ENCODE data around the gene TAB2.

DNA sequence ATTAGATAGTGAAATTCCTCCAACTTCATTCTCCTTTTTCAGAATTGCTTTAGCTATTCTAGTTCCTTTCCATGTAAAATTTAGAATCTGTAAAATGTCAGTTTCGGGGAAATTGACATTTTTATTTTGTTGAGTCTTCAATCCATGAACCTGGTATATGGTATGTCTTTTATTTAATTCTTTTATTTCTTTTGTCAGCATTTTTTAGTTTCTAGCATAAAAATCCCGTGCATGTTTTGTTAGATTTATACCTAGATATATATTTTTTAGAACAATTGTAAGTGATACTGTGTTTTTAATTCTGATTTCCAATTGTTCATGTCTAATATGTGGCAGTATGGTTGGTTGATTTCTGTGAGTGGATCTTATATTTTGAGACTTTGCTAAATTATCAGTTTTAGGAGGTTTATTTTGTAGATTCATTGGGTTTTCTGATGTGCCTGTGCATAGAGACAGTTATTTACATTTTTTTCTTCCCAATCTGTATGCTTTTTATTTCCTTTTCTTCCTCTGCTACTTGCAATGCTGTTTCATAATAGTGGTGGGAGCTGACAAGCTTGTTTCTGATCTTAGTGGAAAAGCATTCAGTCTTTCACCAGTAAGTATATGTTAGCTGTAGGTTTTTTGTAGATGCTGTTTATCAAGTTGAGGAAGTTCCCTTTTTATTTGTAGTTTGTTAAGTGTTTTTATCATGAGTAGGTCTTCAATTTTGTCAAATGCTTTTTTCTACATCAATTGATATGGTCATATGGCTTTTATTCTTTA, 13.7 kb downstream of the TAB2 start:
- TF ChIP-seq EZH2phosphoT487 (IDR thresholded peaks at IDR 0.05; ENCODE audit: borderline replicate concordance, low read length): no peak
- TF ChIP-seq, protein P1, sequence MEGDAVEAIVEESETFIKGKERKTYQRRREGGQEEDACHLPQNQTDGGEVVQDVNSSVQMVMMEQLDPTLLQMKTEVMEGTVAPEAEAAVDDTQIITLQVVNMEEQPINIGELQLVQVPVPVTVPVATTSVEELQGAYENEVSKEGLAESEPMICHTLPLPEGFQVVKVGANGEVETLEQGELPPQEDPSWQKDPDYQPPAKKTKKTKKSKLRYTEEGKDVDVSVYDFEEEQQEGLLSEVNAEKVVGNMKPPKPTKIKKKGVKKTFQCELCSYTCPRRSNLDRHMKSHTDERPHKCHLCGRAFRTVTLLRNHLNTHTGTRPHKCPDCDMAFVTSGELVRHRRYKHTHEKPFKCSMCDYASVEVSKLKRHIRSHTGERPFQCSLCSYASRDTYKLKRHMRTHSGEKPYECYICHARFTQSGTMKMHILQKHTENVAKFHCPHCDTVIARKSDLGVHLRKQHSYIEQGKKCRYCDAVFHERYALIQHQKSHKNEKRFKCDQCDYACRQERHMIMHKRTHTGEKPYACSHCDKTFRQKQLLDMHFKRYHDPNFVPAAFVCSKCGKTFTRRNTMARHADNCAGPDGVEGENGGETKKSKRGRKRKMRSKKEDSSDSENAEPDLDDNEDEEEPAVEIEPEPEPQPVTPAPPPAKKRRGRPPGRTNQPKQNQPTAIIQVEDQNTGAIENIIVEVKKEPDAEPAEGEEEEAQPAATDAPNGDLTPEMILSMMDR (conservative IDR thresholded peaks at IDR 0.05; ENCODE audit: low read depth, low read length): no peak
